OCI-LY3 (cell line): ENCODE results near the gene CYTH3.

Experiments used
- EZH2phosphoT487 ChIP-seq: fragments of 200-600 bp; shearing (Covaris generic); IDR thresholded peaks from 2 replicates; pipeline ENCODE4 v1.6.1; 2018; ENCODE audit warnings: antibody characterized with exemption, mixed run types, low read depth
- TF ChIP-seq, protein P1 (sequence below): fragments of 200-600, 300-600 bp; sonication (generic); IDR thresholded peaks from 2 replicates; pipeline ENCODE4 v1.5.1; 2014; ENCODE audit warnings: antibody characterized with exemption, low read length, low read depth

DNA sequence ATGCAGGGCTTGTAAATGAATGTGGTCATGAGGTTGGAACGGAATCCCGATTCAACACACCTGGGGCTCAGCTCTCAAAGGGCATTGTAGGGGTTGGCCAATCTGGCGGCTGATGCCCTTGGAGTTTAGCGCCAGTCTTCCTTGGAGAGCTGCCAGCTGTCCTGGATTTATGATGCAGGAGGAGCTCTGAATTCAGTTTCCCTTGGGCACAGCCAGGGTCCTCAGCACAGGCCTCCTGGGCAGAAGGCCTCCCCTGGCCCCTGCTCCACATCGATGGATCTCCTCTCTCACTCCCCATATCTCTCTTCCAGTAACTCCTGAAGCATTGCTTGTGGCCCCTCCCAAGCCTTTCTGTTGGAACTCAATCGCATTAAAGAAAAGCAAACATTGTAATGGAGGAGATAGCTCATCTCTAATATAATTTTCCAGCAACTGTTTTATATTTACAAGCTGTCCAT lies 985 bp upstream of the CYTH3 start:
- TF ChIP-seq, protein P1, sequence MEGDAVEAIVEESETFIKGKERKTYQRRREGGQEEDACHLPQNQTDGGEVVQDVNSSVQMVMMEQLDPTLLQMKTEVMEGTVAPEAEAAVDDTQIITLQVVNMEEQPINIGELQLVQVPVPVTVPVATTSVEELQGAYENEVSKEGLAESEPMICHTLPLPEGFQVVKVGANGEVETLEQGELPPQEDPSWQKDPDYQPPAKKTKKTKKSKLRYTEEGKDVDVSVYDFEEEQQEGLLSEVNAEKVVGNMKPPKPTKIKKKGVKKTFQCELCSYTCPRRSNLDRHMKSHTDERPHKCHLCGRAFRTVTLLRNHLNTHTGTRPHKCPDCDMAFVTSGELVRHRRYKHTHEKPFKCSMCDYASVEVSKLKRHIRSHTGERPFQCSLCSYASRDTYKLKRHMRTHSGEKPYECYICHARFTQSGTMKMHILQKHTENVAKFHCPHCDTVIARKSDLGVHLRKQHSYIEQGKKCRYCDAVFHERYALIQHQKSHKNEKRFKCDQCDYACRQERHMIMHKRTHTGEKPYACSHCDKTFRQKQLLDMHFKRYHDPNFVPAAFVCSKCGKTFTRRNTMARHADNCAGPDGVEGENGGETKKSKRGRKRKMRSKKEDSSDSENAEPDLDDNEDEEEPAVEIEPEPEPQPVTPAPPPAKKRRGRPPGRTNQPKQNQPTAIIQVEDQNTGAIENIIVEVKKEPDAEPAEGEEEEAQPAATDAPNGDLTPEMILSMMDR = no peak
- no peak for TF ChIP-seq EZH2phosphoT487
